Stimulated activated CD8-positive, alpha-beta memory T cell treated with anti-CD3 and anti-CD28 coated beads, Interleukin-4, amount 100 ng/mL, for 1 hour (primary cell): ENCODE data around the gene CADM3.

Source experiments
- DNase-seq, 2 donors: peaks; one replicate each; pipeline ENCODE4 v3.0.0-alpha.2; 2020; ENCODE audit warnings: low read depth in 2 of 2, low spot score in 1 of 2

Gene CADM3

DNA sequence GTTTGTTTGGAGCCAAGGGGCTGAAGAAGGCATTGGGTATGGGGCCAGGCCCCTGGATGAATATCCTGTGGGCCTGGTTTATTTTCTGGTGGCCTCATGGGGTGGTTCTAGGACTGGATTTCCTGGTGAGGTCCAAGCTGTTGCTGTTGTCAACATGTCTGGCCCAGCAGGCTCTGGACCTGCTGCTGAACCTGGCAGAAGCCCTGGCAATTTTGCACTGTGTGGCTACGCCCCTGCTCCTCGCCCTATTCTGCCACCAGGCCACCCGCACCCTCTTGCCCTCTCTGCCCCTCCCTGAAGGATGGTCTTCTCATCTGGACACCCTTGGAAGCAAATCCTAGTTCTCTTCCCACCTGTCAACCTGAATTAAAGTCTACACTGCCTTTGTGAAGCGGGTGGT is 34.7 kb downstream of the CADM3 start:
- no peak for DNase-seq

DNA sequence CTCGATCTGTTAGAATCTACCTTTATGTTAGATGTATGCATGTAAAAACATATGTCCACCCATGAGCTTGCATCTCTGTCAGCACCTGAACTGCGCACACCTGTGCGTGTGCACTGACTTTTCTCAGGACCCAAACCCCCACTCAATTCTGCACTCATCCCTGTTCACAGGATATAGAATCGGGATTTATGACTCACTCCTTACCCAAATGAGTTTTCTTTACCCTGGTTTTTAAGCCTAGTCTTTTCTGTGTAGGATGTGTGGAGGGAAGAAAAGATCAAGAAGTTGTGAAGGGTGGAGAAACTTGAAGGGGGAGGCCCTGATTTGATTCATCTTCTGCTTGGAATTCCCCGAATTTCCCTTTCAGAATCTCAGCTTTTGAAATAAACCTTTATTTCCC is 35.7 kb downstream of the CADM3 start:
- DNase-seq = no peak

DNA sequence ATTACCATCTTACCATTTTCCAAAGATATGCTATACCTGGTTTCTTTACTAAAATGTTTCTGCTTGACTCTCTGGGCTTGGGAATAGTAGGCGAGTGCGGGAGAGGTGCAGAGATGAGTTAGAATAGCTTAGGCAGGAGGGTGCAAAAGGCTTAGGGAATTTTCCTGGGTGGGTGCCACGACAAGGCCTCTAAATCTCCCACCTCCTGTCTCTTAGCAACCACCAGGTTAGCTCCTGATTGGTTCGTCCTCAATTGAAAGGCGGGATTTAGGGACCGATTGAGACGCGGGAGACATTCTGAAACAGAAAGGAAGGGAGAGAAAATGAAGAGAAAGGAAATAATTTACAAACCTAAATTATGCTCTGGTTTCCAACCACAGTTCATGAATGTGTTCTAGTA is 36.4 kb downstream of the CADM3 start:
- no peak for DNase-seq

DNA sequence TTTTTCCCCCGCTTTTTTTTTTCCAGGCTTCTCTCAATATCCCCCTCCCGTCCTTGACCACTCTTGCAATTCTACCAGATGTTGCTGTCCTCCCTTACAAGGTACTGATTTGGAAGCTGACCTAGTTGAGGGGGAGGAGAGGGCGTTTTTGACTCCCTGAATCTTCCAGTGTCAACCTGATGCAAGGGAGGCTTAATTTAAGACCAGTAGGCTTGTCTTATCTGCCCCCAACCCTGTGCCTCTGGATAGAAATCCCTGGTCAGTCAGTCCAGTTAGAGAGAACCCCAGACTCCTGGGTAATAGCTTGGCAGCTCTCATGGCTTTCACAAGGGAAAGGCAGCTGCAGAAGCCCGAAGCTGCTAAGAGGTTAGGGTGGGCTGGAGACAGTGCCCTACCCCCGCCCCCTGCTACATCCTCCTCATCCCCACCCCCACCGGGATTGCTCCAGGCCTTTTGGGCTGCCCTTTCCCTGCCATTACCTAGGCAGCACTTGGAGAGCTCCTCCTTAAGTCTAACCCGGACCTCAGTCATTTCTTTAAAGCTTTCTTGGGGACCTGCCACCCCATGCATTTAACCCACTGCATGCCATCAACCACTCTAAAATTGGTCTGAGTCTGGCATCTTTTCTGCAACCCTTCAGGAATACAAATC is 36.9 kb downstream of the CADM3 start:
- no peak for DNase-seq

DNA sequence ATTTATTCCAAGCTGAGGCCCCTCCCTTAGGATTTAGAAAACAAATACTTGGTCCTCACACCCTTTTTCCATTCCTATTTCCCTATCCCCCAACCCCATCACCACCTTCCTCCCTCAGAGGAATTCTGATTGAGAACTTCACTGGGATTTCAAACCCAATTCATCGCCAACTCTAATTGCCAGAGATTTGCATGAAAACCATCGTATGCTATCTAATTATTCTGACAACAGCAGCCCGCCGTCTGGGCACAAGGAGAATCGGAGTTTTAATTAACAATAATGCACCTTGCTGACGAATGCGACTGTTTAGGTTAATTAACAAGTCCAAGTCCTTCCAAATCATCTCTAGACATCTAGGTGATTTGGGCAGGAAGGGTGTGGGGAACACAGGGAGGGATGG is 37.6 kb downstream of the CADM3 start:
- no peak for DNase-seq

DNA sequence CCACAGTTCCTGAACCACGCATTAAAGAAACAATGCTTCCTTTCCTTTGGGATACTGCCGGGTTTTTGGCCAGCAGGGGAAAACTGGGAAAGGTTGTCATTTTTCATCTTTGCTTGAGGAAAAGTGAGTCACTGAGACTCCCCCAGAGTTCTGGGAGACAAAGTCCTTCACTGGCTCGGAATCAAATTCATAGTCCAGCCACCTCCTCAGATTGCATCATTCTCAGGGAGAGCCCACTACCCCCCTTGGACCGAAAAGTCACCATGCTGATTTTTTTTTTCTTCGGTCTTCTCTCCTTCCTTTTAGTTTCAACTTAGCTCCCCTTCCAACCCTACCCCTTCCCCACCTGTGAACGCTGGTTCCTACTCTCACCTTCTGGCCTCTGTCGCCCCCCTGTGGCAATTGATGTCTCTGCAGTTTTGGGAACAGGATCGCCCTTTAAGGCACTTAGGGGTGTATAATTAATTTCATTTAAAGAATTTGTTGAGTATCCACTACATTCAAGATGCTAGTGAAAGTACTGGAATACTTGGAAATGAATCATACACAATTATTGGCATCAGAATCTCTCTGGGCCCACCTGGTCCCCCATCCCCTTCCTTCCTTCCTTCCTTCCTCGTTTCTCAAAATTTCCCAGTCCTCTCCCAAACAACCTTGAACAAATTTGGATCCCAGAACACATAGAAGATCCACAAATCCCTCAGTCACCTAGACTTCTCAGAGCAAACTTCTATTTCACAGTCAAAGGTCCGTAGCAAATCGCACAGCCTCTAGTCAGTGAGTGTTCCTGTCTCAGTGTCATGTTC is 40.1 kb downstream of the CADM3 start:
- no peak for DNase-seq

DNA sequence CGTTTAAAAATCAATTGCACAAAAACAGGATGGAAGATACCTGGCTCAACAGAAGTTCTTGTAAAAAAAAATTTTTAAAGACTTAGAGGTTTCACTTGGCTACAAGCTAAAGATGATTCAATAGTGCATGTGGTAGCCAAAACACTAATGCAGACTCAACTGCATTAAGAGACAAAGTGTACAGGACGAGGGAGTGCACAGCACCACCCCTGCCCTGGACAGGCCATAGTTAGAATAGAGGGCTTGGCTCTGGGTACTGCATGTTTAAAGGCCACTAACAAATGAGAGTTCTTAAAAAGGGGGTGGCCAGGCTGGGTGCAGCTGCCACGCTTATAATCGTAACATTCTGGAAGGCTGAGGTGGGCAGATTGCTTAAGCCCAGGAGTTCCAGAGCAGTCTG is 41.2 kb downstream of the CADM3 start:
- DNase-seq = no peak

DNA sequence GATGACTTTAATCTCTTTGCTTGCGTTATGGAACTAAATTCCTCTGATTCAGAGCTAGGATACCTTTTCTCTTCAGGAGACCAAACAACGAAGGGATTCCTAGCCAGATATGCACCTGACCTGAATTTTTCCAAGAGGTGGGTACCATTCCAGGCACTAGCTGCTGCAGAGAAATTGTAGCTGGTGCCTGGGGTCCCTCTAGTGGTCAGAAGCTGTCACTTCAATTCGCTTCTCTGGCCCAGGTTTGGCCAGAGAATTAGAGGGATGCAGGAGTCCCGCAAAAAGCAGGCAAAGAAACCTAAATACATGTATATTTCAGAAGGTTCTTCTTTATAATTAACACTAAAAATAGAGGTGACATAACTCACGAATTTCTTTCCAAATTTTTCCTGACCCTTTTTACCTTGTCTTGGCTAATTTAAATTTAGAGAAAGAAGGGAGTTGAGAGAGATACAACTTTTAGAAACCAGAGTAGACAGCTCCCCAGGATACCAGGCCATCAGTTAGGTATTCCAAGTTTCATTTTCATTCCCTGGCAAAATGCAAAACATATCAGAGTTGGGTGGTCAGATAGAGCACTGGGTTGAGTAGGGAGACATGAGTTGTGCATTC is 42.8 kb downstream of the CADM3 start:
- DNase-seq = no peak

DNA sequence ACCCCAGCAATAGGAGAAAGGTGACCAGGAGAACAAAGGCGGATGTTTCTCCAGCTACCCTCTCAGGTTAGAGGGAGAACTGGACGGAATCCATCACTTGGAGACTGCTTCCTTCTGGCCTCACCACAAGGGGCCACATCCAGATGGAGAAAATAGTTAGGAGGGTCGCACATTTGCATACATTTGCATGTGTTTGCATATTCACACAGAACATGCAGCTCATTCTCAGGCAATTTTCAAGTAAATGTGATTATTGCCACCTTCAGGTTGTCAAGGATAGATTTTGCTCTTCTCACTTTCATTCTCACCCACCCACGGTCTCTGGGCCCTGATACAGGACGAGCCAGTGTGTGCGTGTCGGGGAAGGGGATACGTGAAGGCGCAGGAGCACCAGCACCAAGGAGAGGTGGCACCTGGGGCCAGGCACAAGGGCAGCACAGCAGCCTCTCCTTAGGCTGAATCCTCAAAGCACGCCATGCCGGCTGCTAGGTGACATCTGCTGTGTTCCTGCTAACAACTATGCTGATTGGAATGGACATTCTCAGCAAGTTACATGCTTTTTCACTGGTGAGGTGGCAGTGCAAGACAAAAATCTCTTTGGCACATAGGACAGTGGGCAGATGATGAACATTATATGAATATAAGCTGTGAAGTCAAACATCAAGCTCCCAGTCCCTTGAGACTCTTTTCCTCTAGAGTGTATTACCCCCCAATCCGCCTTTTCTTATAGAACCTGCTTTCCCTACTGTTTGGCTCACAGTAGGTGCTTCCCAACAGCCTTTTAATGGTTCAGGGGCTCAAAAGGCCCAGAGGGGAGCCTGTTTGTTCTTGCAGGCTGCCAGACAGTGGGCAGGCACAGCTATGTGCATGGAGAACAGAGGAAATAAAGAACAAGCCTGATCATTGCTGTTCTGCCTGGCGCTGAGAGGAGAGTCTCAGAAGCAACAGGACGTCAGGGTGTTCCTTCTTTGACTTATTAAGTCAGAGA is 47.5 kb downstream of the CADM3 start:
- no peak for DNase-seq

DNA sequence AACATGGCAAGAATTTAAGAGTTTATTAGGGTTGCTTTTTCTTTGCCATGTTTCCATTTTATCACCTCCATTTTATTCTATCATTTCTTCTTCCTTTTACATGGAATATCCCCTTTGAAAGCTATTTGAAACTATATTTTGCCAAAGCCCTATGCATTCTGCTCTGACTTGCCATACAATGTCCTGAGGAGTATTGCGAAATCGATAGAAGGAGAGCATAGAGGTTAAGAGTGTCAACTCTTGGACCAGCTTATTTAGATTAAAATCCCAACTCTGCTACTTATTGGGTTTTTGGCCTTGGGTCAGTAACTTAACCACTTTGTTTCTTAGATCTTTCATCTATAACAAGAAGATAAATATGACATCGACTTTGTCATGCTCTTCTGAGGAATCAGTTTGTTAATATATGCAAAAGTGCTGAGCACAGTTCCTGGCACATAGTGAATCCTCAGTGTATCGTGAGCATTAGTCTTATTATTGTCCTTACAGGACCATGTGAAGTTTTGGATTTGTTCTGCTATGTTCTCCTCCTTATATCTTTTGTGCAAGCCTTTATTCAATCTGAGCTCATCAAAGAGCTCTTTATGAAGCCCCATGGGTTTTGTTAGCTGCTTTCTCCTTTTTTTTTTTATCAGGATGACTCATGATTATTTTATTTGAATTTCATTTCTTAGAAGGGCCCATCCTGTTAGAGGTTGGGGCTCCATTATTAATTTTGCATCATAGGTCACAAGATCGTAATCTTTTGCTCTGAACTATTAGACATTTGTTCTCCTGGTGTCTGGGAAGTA is 50.9 kb downstream of the CADM3 start:
- DNase-seq = no peak

DNA sequence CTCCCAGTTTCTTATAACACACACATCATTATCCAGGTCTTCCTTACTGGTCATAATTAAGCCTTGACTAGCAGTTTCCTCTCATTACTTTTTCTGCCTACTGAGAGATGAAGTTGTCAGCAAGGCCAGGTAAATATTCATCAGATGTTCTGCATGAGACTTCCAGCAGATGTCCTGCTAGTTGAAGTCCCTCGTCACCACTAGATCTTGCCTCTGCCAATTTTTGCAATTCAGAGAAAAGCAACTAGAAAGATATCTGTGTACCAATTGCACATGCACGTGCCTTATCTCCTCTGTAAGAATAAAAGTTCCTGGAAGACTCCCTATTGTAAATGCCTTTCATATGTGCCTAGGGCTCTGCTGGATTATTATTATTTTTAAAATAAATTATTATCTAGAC is 51.6 kb downstream of the CADM3 start:
- no peak for DNase-seq

DNA sequence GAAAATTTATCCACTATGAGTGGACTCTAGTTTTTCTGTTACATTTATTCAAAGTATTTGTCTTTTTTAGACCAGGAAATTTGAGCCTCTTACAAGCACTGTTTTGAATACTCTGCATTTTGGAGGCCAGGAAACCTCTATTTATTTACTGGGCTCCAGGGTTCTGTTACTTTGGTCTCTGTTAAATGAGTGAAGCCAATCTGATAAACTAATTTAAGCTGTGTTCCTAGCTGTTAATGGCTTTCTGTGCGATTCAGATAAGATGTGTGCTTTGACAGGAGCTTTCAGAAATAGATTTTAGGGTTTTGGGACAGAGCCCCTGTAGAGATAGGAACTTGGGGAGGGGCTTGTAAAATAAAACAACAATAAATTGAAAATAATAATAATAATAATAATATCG is 57.1 kb downstream of the CADM3 start:
- DNase-seq = no peak

DNA sequence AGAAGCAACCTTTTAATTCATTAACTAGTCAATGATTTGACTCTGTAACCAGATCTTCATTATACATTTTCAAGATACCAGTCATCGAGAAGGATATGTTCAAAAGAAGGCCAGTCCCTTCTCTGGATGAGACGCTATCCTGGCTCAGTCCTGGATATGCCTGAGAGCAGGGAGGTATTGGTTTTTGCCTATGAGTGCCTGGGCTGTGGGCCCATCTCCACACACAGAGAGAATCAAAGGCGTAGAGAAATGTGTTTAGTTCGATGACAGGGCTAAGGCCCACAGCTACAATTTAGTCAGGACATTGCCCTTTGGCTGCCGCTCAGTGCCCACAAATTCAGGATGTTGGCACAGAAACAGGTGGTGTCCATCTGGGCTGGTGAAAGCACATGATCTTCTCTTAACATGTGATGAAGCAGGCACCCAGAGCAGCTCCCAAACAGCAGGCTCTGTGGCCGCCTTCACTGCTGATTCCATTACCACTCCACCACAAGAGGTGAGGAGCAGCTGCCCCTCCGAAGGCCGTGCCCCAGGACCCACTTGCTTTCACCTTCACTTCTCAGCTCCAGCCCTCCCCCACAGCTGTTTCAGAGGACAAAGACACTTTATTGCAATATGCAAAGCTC is 58.0 kb downstream of the CADM3 start:
- no peak for DNase-seq

DNA sequence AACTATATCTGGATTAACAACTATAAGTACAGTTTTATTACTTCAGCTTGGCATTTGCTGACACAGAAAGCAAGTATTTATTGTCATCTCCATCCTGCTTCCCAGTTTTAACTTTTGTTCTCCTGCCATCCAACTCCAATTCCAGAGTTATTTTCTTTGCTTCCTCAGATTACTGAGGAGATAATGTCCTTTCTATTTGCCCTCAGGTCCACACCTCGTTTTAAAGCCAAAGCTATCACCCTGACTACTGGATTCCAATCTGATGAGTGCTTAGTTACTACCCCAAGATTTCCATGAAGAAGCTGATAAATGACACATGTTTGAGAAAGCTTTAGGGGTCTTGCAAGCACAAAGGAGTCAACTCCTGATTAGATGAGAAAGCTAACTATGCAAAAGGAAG is 58.5 kb downstream of the CADM3 start:
- no peak for DNase-seq

DNA sequence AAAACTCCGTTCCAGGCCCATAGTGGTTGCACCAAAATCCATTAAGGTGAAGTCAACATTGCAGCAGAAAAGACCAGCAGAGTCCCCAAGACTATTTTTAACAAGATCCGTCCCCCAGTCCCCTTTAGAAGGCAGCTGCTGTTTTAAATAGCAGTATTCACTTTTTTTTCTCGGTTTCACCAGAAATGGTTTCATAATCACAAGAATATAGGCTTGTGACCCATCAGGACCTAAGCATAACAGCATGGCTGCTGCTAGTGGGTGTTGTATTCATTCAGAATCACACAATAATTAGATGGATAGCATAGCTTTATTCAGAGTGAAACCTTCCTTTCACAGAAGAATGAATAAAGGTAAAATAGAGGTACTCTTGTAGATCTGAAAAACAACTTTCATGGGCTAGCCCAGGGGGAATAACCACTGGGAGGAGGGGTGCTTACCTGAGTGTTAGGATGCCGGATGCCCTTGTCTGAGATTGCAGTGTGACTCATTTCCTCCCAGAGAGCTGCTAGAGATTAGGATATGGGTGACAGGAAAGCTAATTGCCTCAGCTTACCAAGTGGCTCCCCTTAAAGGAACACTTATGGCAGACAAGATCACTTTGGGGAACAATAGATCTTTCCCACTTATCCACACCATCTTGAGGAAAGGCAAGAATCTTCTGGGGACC is 68.3 kb downstream of the CADM3 start:
- no peak for DNase-seq

DNA sequence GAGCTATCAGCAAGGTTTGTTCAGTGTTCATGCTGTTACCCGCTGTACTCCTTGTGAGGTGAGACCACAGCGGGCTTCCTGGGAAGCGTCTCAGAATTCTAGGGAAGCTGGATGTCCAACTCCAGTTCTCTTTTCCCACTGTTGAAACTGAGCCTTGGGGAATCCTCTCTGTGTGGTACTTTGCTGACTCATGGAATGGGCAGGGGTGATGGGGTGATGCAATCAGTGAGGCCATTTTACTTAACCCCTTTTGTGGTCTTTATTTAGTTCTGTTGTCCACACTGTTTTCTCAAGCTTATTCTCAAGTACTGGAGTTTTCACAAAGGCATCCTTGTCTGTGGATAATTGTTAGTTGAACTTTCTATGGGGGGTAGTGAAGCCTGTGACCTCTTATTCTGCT is 75.9 kb downstream of the CADM3 start:
- DNase-seq = no peak

DNA sequence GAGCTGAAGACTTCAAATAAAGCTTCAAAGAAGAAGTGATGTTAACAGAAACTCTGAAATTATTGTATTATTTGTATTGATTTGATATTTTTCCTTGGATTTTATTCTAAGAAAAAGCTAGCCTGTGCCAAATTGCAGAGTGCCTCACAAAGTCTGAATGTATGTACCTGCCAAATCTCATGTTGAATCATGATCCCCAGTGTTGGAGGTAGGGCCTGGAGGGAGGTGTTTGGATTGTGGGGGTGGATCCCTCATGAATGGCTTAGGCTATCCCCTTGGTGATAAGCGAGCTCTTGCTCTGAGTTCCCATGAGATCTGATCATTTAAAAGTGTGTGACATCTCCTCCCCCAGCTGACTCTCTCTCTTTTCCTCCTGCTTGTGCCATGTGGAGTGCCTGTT is 76.9 kb downstream of the CADM3 start:
- DNase-seq = no peak

DNA sequence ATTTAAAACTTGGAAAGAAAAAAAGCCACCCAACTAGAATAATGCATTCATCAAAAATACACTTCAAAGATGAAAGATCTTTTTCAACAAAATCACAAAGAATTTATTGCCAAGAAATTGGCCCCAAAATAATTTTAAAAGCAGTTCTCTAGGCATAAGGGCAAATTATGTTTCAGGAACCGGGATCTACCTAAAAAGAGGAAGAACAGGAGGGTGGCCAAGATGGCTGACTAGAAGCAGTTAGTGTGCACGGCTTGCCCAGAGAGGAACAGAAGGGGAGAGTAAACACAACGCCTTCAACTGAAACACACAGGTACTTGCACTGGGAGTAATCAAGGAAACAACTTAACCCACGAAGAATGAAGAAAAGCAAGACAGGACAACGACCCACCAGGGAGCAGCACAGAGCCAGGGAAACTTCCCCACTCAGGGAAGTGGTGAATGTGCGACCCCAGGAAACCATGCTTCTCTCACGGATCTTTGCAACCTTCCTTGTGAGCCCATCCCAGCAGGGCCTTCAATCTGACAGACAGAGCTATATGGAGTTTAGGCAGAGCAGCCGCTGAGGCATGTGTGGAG is 79.3 kb downstream of the CADM3 start:
- DNase-seq = no peak
